HEK293 (cell line): Measurements from ENCODE around the gene WHRN.

Experiments used
- CTCF ChIA-PET: fragments of 350-600 bp; formaldehyde crosslinking; extraction: SDS; loops from one replicate; lab custom pipeline; 2021; ENCODE audit warnings: antibody characterized with exemption; lab: Yijun Ruan, JAX
- POLR2A ChIA-PET: fragments of 300-600 bp; formaldehyde crosslinking; extraction: SDS; loops from one replicate; lab custom pipeline; 2020; ENCODE audit warnings: antibody characterized with exemption, inconsistent platforms; lab: Yijun Ruan, JAX
- H3K27ac ChIP-seq: fragments of 200-500 bp; sonication (Bioruptor generic); 2 replicates; pipeline ENCODE4 v1.5.1; 2014; ENCODE audit warnings: low read depth, low read length, control low read depth, inconsistent platforms; ENCODE audit errors: extremely low read depth
- H3K36me3 ChIP-seq, 2 experiments: fragments of 200-500 bp in 1 of 2; sonication (Bioruptor generic) in 1 of 2; 1 replicate in 1 of 2; 2 replicates in 1 of 2; pipeline ENCODE4 v1.5.1; 2014 to 2017; ENCODE audit warnings: inconsistent platforms in 2 of 2, low read length in 2 of 2; ENCODE audit not compliant: control insufficient read depth in 2 of 2, insufficient read depth in 1 of 2
- H3K4me1 ChIP-seq: fragments of 200-500 bp; sonication (Bioruptor generic); 2 replicates; pipeline ENCODE4 v1.5.1; 2014; ENCODE audit warnings: mild to moderate bottlenecking, low read length, inconsistent platforms; ENCODE audit not compliant: control insufficient read depth, insufficient read depth
- H3K4me3 ChIP-seq: 2 replicates; pipeline ENCODE4 v1.5.1; 2011; ENCODE audit warnings: low read depth, mild to moderate bottlenecking, control low read depth, low read length, moderate library complexity
- H3K9me3 ChIP-seq: fragments of 200-500 bp; sonication (Bioruptor generic); 2 replicates; pipeline ENCODE4 v1.5.1; 2014; ENCODE audit warnings: low read depth, low read length, inconsistent platforms; ENCODE audit not compliant: control insufficient read depth, insufficient read depth
- MEIS1 ChIP-seq: sonication (generic); formaldehyde crosslinking; IDR thresholded peaks from 2 replicates; pipeline ENCODE4 v1.8.1; 2022; ENCODE audit warnings: missing genetic modification reagents, mild to moderate bottlenecking, borderline replicate concordance
- MZF1 ChIP-seq: fragments of 450-650 bp; formaldehyde crosslinking; IDR thresholded peaks from 2 replicates; pipeline ENCODE4 v1.5.1; 2017; ENCODE audit warnings: missing biosample characterization, missing genetic modification characterization, borderline replicate concordance
- YY2 ChIP-seq: fragments of 450-650 bp; formaldehyde crosslinking; IDR thresholded peaks from 2 replicates; pipeline ENCODE4 v1.5.1; 2016; ENCODE audit warnings: missing biosample characterization, missing genetic modification characterization
- ZBTB20 ChIP-seq: fragments of 450-650 bp; formaldehyde crosslinking; IDR thresholded peaks from 2 replicates; pipeline ENCODE4 v1.5.1; 2016; ENCODE audit warnings: missing biosample characterization, missing genetic modification characterization
- ZNF114 ChIP-seq: fragments of 450-650 bp; formaldehyde crosslinking; IDR thresholded peaks from 2 replicates; pipeline ENCODE4 v1.5.0; 2017; ENCODE audit warnings: missing biosample characterization, missing genetic modification characterization
- ZNF133 ChIP-seq: fragments of 450-650 bp; formaldehyde crosslinking; IDR thresholded peaks from 2 replicates; pipeline ENCODE4 v1.5.1; 2016; ENCODE audit warnings: missing biosample characterization, missing genetic modification characterization
- ZNF140 ChIP-seq: fragments of 450-650 bp; formaldehyde crosslinking; IDR thresholded peaks from 2 replicates; pipeline ENCODE4 v1.5.1; 2016; ENCODE audit warnings: missing biosample characterization, missing genetic modification characterization
- ZNF157 ChIP-seq: fragments of 450-650 bp; formaldehyde crosslinking; IDR thresholded peaks from 2 replicates; pipeline ENCODE4 v1.5.1; 2016; ENCODE audit warnings: missing biosample characterization, missing genetic modification characterization
- ZNF211 ChIP-seq: fragments of 450-650 bp; formaldehyde crosslinking; IDR thresholded peaks from 2 replicates; pipeline ENCODE4 v1.5.1; 2016; ENCODE audit warnings: low read depth, missing biosample characterization, missing genetic modification characterization
- ZNF23 ChIP-seq: fragments of 450-650 bp; formaldehyde crosslinking; IDR thresholded peaks from 2 replicates; pipeline ENCODE4 v1.5.1; 2016; ENCODE audit warnings: missing biosample characterization, missing genetic modification characterization, borderline replicate concordance
- ZNF266 ChIP-seq: fragments of 450-650 bp; formaldehyde crosslinking; IDR thresholded peaks from 2 replicates; pipeline ENCODE4 v1.5.1; 2016; ENCODE audit warnings: missing biosample characterization, missing genetic modification characterization, low read depth
- ZNF324 ChIP-seq: fragments of 450-650 bp; formaldehyde crosslinking; IDR thresholded peaks from 2 replicates; pipeline ENCODE4 v1.5.1; 2016; ENCODE audit warnings: missing biosample characterization, missing genetic modification characterization
- ZNF354C ChIP-seq: fragments of 450-650 bp; formaldehyde crosslinking; IDR thresholded peaks from 2 replicates; pipeline ENCODE4 v1.5.1; 2016; ENCODE audit warnings: missing biosample characterization, missing genetic modification characterization, low read depth, borderline replicate concordance
- ZNF548 ChIP-seq: fragments of 450-650 bp; formaldehyde crosslinking; IDR thresholded peaks from 2 replicates; pipeline ENCODE4 v1.5.1; 2016; ENCODE audit warnings: missing biosample characterization, missing genetic modification characterization
- ZNF549 ChIP-seq: fragments of 450-650 bp; IDR thresholded peaks from 2 replicates; pipeline ENCODE4 v1.5.1; 2018; ENCODE audit warnings: missing biosample characterization, missing genetic modification characterization, mild to moderate bottlenecking, inconsistent platforms, moderate library complexity
- ZNF555 ChIP-seq: fragments of 450-650 bp; formaldehyde crosslinking; conservative IDR thresholded peaks from 2 replicates; pipeline ENCODE4 v1.5.1; 2017; ENCODE audit warnings: missing biosample characterization, mild to moderate bottlenecking, missing genetic modification characterization, inconsistent platforms
- ZNF610 ChIP-seq: fragments of 450-650 bp; formaldehyde crosslinking; IDR thresholded peaks from 2 replicates; pipeline ENCODE4 v1.5.1; 2016; ENCODE audit warnings: missing biosample characterization, missing genetic modification characterization, borderline replicate concordance
- ZNF776 ChIP-seq: fragments of 450-650 bp; formaldehyde crosslinking; IDR thresholded peaks from 2 replicates; pipeline ENCODE4 v1.5.0; 2017; ENCODE audit warnings: missing biosample characterization, missing genetic modification characterization, borderline replicate concordance
- ZNF791 ChIP-seq: fragments of 450-650 bp; formaldehyde crosslinking; IDR thresholded peaks from 2 replicates; pipeline ENCODE4 v1.5.1; 2016; ENCODE audit warnings: missing biosample characterization, missing genetic modification characterization
- ZNF843 ChIP-seq: fragments of 450-650 bp; formaldehyde crosslinking; IDR thresholded peaks from 2 replicates; pipeline ENCODE4 v1.5.1; 2016; ENCODE audit warnings: missing biosample characterization, missing genetic modification characterization
- TF ChIP-seq, protein P1 (sequence below): fragments of 450-650 bp; formaldehyde crosslinking; IDR thresholded peaks from 2 replicates; pipeline ENCODE4 v1.5.1; 2017; ENCODE audit warnings: missing biosample characterization, missing genetic modification characterization
- TF ChIP-seq, protein P2 (sequence below): fragments of 450-650 bp; formaldehyde crosslinking; IDR thresholded peaks from 2 replicates; pipeline ENCODE4 v1.5.1; 2016; ENCODE audit warnings: missing biosample characterization, missing genetic modification characterization
- TF ChIP-seq, protein P3 (sequence below): fragments of 450-650 bp; formaldehyde crosslinking; IDR thresholded peaks from 2 replicates; pipeline ENCODE4 v1.5.1; 2016; ENCODE audit warnings: missing biosample characterization, missing genetic modification characterization
- TF ChIP-seq, protein P4 (sequence below): fragments of 450-650 bp; formaldehyde crosslinking; optimal IDR thresholded peaks from 2 replicates; pipeline ENCODE3; 2016; ENCODE audit warnings: missing biosample characterization, mild to moderate bottlenecking, missing genetic modification characterization
- TF ChIP-seq, protein P5 (sequence below): fragments of 450-650 bp; formaldehyde crosslinking; IDR thresholded peaks from 2 replicates; pipeline ENCODE4 v1.5.1; 2016; ENCODE audit warnings: missing biosample characterization, missing genetic modification characterization

The WHRN gene

DNA sequence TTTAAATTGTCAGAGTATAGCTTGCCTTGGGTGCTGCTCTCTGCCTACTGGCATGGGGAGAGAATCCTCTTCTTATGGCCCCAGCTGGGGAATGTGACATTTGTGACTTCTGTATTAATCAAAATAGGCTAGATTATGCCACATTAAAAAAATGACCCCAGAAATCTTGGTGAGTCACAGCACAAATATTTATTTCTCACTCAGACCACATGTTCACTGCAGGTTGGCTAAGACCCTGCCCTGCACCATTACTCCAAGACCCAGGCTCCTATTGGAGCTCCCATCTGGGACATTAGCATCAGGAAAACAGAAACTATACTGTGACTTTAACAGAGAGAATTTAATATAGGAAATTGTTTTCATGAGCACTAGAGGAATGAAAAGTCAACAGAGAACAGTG lies 16.6 kb upstream of the WHRN start:
- ChIA-PET CTCF (interaction anchor here (0.6 to 1.2 kb wide), 2 partner anchors 16 to 166 kb away, joined by 3 to 4 read pairs; no protein-coding TSS in a partner anchor), POLR2A (interaction anchor here (0.6 to 0.7 kb wide), 2 partner anchors 30 to 66 kb away, joined by 3 read pairs; partner anchors contain the start of gene ATP6V1G1)
- H3K36me3 ChIP-seq = no peaks in the 10 kb centered on the region
- H3K9me3 ChIP-seq = no peaks in the 10 kb centered on the region
- no peak overlapping the region for H3K4me3 ChIP-seq
- H3K27ac ChIP-seq = no peak overlapping the region
- TF ChIP-seq ZNF140 (tag by site-specific recombination) (no peak), ZNF211 (tag by site-specific recombination) (no peak), ZNF549 (no peak), ZNF114 (tag by site-specific recombination) (no peak), ZNF776 (tag by site-specific recombination) (no peak), ZNF354C (tag by site-specific recombination) (no peak), MEIS1 (no peak), ZBTB20 (tag by site-specific recombination) (no peak), ZNF23 (tag by site-specific recombination) (no peak), MZF1 (tag by site-specific recombination) (no peak), YY2 (tag by site-specific recombination) (no peak), ZNF133 (no peak), ZNF791 (tag by site-specific recombination) (no peak), ZNF157 (tag by site-specific recombination) (no peak), ZNF555 (tag by site-specific recombination) (no peak)
- TF ChIP-seq, protein P1, sequence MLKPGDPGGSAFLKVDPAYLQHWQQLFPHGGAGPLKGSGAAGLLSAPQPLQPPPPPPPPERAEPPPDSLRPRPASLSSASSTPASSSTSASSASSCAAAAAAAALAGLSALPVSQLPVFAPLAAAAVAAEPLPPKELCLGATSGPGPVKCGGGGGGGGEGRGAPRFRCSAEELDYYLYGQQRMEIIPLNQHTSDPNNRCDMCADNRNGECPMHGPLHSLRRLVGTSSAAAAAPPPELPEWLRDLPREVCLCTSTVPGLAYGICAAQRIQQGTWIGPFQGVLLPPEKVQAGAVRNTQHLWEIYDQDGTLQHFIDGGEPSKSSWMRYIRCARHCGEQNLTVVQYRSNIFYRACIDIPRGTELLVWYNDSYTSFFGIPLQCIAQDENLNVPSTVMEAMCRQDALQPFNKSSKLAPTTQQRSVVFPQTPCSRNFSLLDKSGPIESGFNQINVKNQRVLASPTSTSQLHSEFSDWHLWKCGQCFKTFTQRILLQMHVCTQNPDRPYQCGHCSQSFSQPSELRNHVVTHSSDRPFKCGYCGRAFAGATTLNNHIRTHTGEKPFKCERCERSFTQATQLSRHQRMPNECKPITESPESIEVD = no peak
- TF ChIP-seq, protein P2, sequence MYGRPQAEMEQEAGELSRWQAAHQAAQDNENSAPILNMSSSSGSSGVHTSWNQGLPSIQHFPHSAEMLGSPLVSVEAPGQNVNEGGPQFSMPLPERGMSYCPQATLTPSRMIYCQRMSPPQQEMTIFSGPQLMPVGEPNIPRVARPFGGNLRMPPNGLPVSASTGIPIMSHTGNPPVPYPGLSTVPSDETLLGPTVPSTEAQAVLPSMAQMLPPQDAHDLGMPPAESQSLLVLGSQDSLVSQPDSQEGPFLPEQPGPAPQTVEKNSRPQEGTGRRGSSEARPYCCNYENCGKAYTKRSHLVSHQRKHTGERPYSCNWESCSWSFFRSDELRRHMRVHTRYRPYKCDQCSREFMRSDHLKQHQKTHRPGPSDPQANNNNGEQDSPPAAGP (tag by site-specific recombination) = no peak
- TF ChIP-seq, protein P3, sequence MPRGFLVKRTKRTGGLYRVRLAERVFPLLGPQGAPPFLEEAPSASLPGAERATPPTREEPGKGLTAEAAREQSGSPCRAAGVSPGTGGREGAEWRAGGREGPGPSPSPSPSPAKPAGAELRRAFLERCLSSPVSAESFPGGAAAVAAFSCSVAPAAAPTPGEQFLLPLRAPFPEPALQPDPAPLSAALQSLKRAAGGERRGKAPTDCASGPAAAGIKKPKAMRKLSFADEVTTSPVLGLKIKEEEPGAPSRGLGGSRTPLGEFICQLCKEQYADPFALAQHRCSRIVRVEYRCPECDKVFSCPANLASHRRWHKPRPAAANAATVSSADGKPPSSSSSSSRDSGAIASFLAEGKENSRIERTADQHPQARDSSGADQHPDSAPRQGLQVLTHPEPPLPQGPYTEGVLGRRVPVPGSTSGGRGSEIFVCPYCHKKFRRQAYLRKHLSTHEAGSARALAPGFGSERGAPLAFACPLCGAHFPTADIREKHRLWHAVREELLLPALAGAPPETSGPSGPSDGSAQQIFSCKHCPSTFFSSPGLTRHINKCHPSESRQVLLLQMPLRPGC = no peak
- TF ChIP-seq, protein P4, sequence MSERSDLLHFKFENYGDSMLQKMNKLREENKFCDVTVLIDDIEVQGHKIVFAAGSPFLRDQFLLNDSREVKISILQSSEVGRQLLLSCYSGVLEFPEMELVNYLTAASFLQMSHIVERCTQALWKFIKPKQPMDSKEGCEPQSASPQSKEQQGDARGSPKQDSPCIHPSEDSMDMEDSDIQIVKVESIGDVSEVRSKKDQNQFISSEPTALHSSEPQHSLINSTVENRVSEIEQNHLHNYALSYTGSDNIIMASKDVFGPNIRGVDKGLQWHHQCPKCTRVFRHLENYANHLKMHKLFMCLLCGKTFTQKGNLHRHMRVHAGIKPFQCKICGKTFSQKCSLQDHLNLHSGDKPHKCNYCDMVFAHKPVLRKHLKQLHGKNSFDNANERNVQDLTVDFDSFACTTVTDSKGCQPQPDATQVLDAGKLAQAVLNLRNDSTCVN (tag by site-specific recombination) = no peak
- no peaks in the 10 kb centered on the region for H3K4me1 ChIP-seq

DNA sequence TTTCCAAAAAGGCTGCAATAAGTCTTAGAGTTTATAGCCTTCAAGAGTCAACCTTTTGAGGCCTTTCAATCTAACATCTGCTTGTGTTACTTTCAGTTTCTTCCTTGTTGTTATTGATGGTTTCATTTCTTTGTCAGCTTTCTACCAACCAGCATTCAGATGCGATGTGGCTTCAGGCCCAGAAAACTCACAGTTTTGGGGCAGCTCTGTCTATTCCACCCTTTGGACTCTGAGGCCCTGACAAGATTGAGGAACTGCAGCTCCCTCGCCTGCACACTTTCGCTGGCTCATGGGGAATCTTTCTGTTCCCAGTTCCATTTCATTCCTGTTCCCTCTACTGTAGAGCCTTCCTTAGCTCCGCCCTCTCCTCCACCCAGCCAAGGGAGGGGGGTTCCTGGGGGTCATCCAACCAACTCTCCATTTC lies 13.3 kb upstream of the WHRN start:
- CTCF ChIA-PET = interaction anchor here (0.6 to 1.4 kb wide), 2 partner anchors 31 to 90 kb away, joined by 3 to 6 read pairs; no protein-coding TSS in a partner anchor
- Histone ChIP-seq H3K4me3 (no peak overlapping the region), H3K36me3 (no peaks in the 10 kb centered on the region)
- TF ChIP-seq ZNF548 (tag by site-specific recombination) (no peak), ZNF324 (no peak), ZNF266 (tag by site-specific recombination) (no peak), ZNF133 (no peak), ZNF610 (tag by site-specific recombination) (no peak), ZNF843 (tag by site-specific recombination) (no peak)
- TF ChIP-seq, protein P5, sequence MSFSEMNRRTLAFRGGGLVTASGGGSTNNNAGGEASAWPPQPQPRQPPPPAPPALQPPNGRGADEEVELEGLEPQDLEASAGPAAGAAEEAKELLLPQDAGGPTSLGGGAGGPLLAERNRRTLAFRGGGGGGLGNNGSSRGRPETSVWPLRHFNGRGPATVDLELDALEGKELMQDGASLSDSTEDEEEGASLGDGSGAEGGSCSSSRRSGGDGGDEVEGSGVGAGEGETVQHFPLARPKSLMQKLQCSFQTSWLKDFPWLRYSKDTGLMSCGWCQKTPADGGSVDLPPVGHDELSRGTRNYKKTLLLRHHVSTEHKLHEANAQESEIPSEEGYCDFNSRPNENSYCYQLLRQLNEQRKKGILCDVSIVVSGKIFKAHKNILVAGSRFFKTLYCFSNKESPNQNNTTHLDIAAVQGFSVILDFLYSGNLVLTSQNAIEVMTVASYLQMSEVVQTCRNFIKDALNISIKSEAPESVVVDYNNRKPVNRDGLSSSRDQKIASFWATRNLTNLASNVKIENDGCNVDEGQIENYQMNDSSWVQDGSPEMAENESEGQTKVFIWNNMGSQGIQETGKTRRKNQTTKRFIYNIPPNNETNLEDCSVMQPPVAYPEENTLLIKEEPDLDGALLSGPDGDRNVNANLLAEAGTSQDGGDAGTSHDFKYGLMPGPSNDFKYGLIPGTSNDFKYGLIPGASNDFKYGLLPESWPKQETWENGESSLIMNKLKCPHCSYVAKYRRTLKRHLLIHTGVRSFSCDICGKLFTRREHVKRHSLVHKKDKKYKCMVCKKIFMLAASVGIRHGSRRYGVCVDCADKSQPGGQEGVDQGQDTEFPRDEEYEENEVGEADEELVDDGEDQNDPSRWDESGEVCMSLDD (tag by site-specific recombination) = no peak

More for the DNA sequence above, 13.3 kb upstream of the WHRN start:
- Histone ChIP-seq H3K9me3 (no peaks in the 10 kb centered on the region), H3K4me1 (no peaks in the 10 kb centered on the region), H3K27ac (no peak overlapping the region)
- POLR2A ChIA-PET = interaction anchor here (2.4 kb wide), 1 partner anchor 69 kb away, joined by 7 read pairs; the partner anchor contains the start of gene ATP6V1G1
